AG04450 (cell line): ENCODE data around the gene RDH8. TPM values are rescaled to one million over a fixed set of nuclear protein-coding genes. Genes with fewer than 3 reads are reported as not detected.

ENCODE experiments used
- CTCF ChIA-PET: fragments of 300-600, 350-600 bp; formaldehyde crosslinking; extraction: SDS; loops from one replicate; lab custom pipeline; 2022; ENCODE audit warnings: antibody characterized with exemption, inconsistent platforms; lab: Charles Lee
- POLR2A ChIA-PET: fragments of 350-600 bp; formaldehyde crosslinking; extraction: SDS; loops from one replicate; lab custom pipeline; 2021; ENCODE audit warnings: antibody characterized with exemption, inconsistent platforms; lab: Yijun Ruan, JAX
- DNase-seq: peaks from one replicate; pipeline ENCODE4 v3.0.0-alpha.2; 2011; ENCODE audit warnings: low read depth, low spot score
- H3K27ac ChIP-seq: one replicate; pipeline ENCODE4 v1.5.1; 2012; ENCODE audit warnings: low read depth, low read length, control low read depth
- H3K27me3 ChIP-seq: one replicate; pipeline ENCODE4 v1.6.0; 2012; ENCODE audit warnings: low read length; ENCODE audit not compliant: control insufficient read depth, insufficient read depth
- H3K4me3 ChIP-seq: 2 replicates; pipeline ENCODE4 v1.5.1; 2011; ENCODE audit warnings: mild to moderate bottlenecking, low read depth, low read length, control low read depth
- H3K9me3 ChIP-seq: 2 replicates; pipeline ENCODE4 v1.5.1; 2012; ENCODE audit warnings: low read length; ENCODE audit not compliant: control insufficient read depth, insufficient read depth
- CTCF ChIP-seq: IDR thresholded peaks from 2 replicates; pipeline ENCODE4 v1.5.1; 2011; ENCODE audit warnings: low read depth, low read length, control low read depth, inconsistent platforms
- polyA plus RNA-seq: library from polyadenylated mRNA; depleted of rRNA; stranded (reverse); fragments of >200 nt; gene quantifications from 2 replicates; pipeline ENCODE4 v1.2.3, GENCODE V29; 2011

The RDH8 gene
- polyA plus RNA-seq, 1 experiment, result not detected

GRCh38 chr19:10006752-10007323 lies 6.4 kb upstream of the RDH8 start:
- Histone ChIP-seq H3K9me3 (no peaks in the 10 kb centered on the region), H3K27me3 (no peaks in the 10 kb centered on the region), H3K27ac (no peak overlapping the region), H3K4me3 (no peak overlapping the region)
- no peak for DNase-seq
- no peak for TF ChIP-seq CTCF
- POLR2A ChIA-PET, result no interaction called here
- CTCF ChIA-PET, result no interaction called here

- no peaks in the 10 kb centered on the region for H3K27me3 ChIP-seq
- ChIA-PET CTCF (interaction anchor here (3.2 kb wide), 1 partner anchor 7 kb away, joined by 33 read pairs; no protein-coding TSS in a partner anchor), POLR2A (interaction anchor here (0.6 kb wide), 1 partner anchor 573 kb away, joined by 3 read pairs; no protein-coding TSS in a partner anchor)
- no peak for TF ChIP-seq CTCF
- DNase-seq, result no peak
- peak overlapping the region; percentile 91 for H3K27ac ChIP-seq
- no peak overlapping the region for H3K4me3 ChIP-seq
- H3K9me3 ChIP-seq, result no peaks in the 10 kb centered on the region
Observed at GRCh38 chr19:10007371-10008183, 5.7 kb upstream of the RDH8 start.

GRCh38 chr19:10008184-10008765 lies 5.0 kb upstream of the RDH8 start:
- Histone ChIP-seq H3K9me3 (no peaks in the 10 kb centered on the region), H3K27me3 (no peaks in the 10 kb centered on the region), H3K4me3 (no peak overlapping the region), H3K27ac (peak overlapping the region; percentile 91)
- no peak for TF ChIP-seq CTCF
- POLR2A ChIA-PET, result interaction anchor here (0.6 to 1.1 kb wide), 2 partner anchors 19 to 574 kb away, joined by 3 to 8 read pairs; no protein-coding TSS in a partner anchor
- CTCF ChIA-PET, result interaction anchor here (0.9 to 3.2 kb wide), 2 partner anchors 8 to 19 kb away, joined by 4 to 33 read pairs; no protein-coding TSS in a partner anchor
- no peak for DNase-seq

GRCh38 chr19:10009714-10010224 lies 3.5 kb upstream of the RDH8 start:
- DNase-seq, result no peak
- no peak for TF ChIP-seq CTCF
- Histone ChIP-seq H3K4me3 (peak overlapping the region; percentile 57), H3K27me3 (no peaks in the 10 kb centered on the region), H3K27ac (peak overlapping the region; percentile 21), H3K9me3 (no peaks in the 10 kb centered on the region)
- ChIA-PET CTCF (interaction anchor here (3.2 kb wide), 1 partner anchor 9 kb away, joined by 33 read pairs; no protein-coding TSS in a partner anchor), POLR2A (interaction anchor here (0.6 to 1.1 kb wide), 7 partner anchors 10 to 1496 kb away, joined by 3 to 8 read pairs (median 4); no protein-coding TSS in a partner anchor)
